ENCODE data around the gene PRSS22. TPM values are rescaled to one million over a fixed set of nuclear protein-coding genes. Genes with fewer than 3 reads are reported as not detected.

Gene PRSS22
- total RNA-seq, 1 experiment from 2014 or later: 36.9 TPM

DNA sequence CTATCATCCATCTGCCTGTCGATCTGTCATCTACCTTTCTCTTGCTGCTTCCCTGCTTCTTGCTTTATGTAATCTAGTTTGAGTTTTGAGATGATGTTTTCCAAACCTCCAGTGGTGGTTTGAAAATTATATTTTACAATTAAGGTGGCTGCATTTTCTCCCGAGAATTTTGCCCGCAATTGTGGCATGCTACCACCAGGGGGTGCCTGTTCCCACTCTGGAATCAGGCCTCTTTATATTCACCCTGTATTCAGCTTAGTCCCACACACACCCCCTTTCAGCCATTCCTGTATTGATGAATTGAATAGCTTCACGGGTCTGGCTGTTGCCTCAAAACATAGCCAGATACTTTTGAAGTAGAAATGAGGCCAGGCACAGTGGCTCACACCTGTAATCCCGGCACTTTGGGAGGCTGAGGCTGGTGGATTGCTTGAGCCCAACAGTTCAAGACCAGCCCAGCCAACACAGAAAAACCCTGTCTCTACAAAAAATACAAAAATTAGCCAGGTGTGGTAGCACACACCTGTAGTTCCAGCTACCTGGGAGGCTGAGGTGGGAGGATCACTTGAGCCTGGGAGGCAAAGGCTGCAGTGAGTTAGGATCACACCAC lies 3.2 kb downstream of the PRSS22 start:
- H3K4me3 ChIP-seq (ENCODE audit: low read length): no peak overlapping the region
- H3K27me3 ChIP-seq (ENCODE audit: low read length): no peaks in the 10 kb centered on the region
- no peak for ATAC-seq
- intact Hi-C loops (cut with micrococcal nuclease): loop anchor here (1.0 kb wide), 1 partner anchor 13 kb away; no protein-coding TSS in a partner anchor
- H3K4me1 ChIP-seq (ENCODE audit: insufficient read depth, low read length): peaks cover 21% of the 10 kb centered on the region
- no peak overlapping the region for H3K27ac ChIP-seq (ENCODE audit: low read length)
- CTCF ChIA-PET: interaction anchor here (0.6 kb wide), 2 partner anchors 13 to 28 kb away, joined by 3 to 4 read pairs; partner anchors contain the start of gene FLYWCH2
- TF ChIP-seq, protein P1, sequence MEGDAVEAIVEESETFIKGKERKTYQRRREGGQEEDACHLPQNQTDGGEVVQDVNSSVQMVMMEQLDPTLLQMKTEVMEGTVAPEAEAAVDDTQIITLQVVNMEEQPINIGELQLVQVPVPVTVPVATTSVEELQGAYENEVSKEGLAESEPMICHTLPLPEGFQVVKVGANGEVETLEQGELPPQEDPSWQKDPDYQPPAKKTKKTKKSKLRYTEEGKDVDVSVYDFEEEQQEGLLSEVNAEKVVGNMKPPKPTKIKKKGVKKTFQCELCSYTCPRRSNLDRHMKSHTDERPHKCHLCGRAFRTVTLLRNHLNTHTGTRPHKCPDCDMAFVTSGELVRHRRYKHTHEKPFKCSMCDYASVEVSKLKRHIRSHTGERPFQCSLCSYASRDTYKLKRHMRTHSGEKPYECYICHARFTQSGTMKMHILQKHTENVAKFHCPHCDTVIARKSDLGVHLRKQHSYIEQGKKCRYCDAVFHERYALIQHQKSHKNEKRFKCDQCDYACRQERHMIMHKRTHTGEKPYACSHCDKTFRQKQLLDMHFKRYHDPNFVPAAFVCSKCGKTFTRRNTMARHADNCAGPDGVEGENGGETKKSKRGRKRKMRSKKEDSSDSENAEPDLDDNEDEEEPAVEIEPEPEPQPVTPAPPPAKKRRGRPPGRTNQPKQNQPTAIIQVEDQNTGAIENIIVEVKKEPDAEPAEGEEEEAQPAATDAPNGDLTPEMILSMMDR (conservative IDR thresholded peaks at IDR 0.05; ENCODE audit: low read depth, low read length): peak; percentile 79
- no peak for TF ChIP-seq EZH2 (IDR thresholded peaks at IDR 0.05; ENCODE audit: low read length, unreplicated experiment)
- TF ChIP-seq EZH2phosphoT487 (IDR thresholded peaks at IDR 0.05; ENCODE audit: borderline replicate concordance, low read length): no peak
- no peak overlapping the region for H3K4me2 ChIP-seq (ENCODE audit: low read length)
- no peak overlapping the region for H2AFZ ChIP-seq (ENCODE audit: low read length)
- no peak overlapping the region for H3K9ac ChIP-seq (ENCODE audit: low read length)
- no peaks in the 10 kb centered on the region for H3F3A ChIP-seq (ENCODE audit: low read length, unreplicated experiment)
- POLR2A ChIA-PET (ENCODE audit: unreplicated experiment): no interaction called here
- BruUV-seq (replicated peaks): no TSS peak
- H3K9me2 ChIP-seq (replicated peaks; ENCODE audit: low read length): no peaks in the 10 kb centered on the region
- H3K9me3 ChIP-seq (ENCODE audit: low read length): no peaks in the 10 kb centered on the region
- DNase-seq: peak; percentile 51
- no peaks in the 10 kb centered on the region for H4K20me1 ChIP-seq (ENCODE audit: low read length)
- peaks cover 6% of the 10 kb centered on the region; the same call in 1 of the 2 replicates for H3K79me2 ChIP-seq (ENCODE audit: low read length)
- 0 out of 2 replicates have a peak, but pooled peaks cover 3% of the 10 kb centered on the region for H3K36me3 ChIP-seq (ENCODE audit: low read depth, low read length)

DNA sequence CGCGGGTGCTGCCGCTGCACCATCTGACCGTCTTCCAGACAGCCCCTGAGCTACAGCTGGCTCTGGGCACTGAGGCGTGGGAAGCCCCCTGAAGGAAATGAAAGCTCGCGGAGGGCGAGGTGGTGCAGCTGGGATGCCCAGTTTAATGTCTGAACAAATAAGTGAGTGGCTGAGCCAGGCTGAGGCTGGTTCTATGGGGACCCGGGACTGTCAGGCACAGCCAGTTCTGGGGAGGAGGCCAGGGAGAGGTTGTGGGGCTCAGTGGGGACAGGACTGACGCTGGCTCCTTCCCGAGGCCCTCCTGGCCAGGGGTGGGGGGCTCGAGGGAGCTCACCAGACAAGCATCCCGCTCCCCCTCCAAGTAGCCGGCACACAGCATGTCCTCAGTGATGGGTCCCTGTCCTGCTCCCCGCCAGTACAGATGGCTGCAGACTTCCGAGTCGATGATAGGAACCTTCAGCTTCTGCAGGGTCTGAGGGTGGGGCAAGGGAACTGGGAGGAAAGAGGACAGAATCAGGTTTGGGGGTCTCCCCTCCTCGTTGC lies 4.4 kb downstream of the PRSS22 start:
- H3K27me3 ChIP-seq (ENCODE audit: low read length): no peaks in the 10 kb centered on the region
- ATAC-seq (no peak), DNase-seq (no peak)
- intact Hi-C loops (cut with micrococcal nuclease): loop anchor here (1.0 kb wide), 1 partner anchor 15 kb away; no protein-coding TSS in a partner anchor
- H3K4me2 ChIP-seq (ENCODE audit: low read length): no peak overlapping the region
- ChIA-PET CTCF (no interaction called here), POLR2A (ENCODE audit: unreplicated experiment) (no interaction called here)
- 0 out of 2 replicates have a peak, but pooled peaks cover 3% of the 10 kb centered on the region for H3K36me3 ChIP-seq (ENCODE audit: low read depth, low read length)
- H3K4me1 ChIP-seq (ENCODE audit: insufficient read depth, low read length): peaks cover 12% of the 10 kb centered on the region
- no peak overlapping the region for H3K27ac ChIP-seq (ENCODE audit: low read length)
- H3K9ac ChIP-seq (ENCODE audit: low read length): no peak overlapping the region
- no TSS peak for BruUV-seq (replicated peaks)
- H4K20me1 ChIP-seq (ENCODE audit: low read length): no peaks in the 10 kb centered on the region
- peaks cover 6% of the 10 kb centered on the region; the same call in 1 of the 2 replicates for H3K79me2 ChIP-seq (ENCODE audit: low read length)
- no peak overlapping the region for H2AFZ ChIP-seq (ENCODE audit: low read length)
- H3F3A ChIP-seq (ENCODE audit: low read length, unreplicated experiment): no peaks in the 10 kb centered on the region
- no peaks in the 10 kb centered on the region for H3K9me3 ChIP-seq (ENCODE audit: low read length)
- no peaks in the 10 kb centered on the region for H3K9me2 ChIP-seq (replicated peaks; ENCODE audit: low read length)
- TF ChIP-seq EZH2 (IDR thresholded peaks at IDR 0.05; ENCODE audit: low read length, unreplicated experiment) (no peak), EZH2phosphoT487 (IDR thresholded peaks at IDR 0.05; ENCODE audit: borderline replicate concordance, low read length) (no peak)
- TF ChIP-seq, protein P1 (conservative IDR thresholded peaks at IDR 0.05; ENCODE audit: low read depth, low read length): no peak
- no peak overlapping the region for H3K4me3 ChIP-seq (ENCODE audit: low read length)
